Omental fat pad (tissue), 4 donors: ENCODE measurements around the gene PXDN. TPM values are rescaled to one million over a fixed set of nuclear protein-coding genes. Genes with fewer than 3 reads are reported as not detected.
A peak's percentile ranks its signal among the peaks of the same experiment; 100 is the strongest.

Experiments
- ATAC-seq: fragments of 150-250 bp; one replicate; pipeline ENCODE4 v1.9.1; 2016; ENCODE audit warnings: mild to moderate bottlenecking, moderate library complexity; ENCODE audit not compliant: low FRiP score
- DNase-seq: peaks from one replicate; pipeline ENCODE4 v3.0.0-alpha.2; 2019; ENCODE audit warnings: low spot score
- CTCF ChIP-seq, 3 donors: fragments of 450-650 bp; IDR thresholded peaks; one replicate each; pipeline ENCODE4 v1.5.1; 2016 to 2017; ENCODE audit warnings: antibody characterized with exemption in 3 of 3, mild to moderate bottlenecking in 3 of 3, moderate library complexity in 2 of 3
- total RNA-seq, 4 donors: library from RNA; depleted of rRNA; stranded (reverse); fragments of >200 nt; gene quantifications; one replicate each; pipeline ENCODE4 v1.1.0, GENCODE V29; 2016

The PXDN gene
- total RNA-seq, 4 donors from 2014 or later: 81.2 to 228 (median 112) TPM

GRCh38 chr2:1742681-1743395 lies 1.5 kb downstream of the PXDN start:
- no peak for TF ChIP-seq CTCF (IDR thresholded peaks at IDR 0.05)
- peak; percentile 26 for DNase-seq
- ATAC-seq: peak; percentile 71

GRCh38 chr2:1742301-1742680 lies 2.0 kb downstream of the PXDN start:
- DNase-seq: peak; percentile 21
- TF ChIP-seq CTCF (IDR thresholded peaks at IDR 0.05): no peak
- no peak for ATAC-seq

GRCh38 chr2:1741851-1742250 lies 2.5 kb downstream of the PXDN start:
- TF ChIP-seq CTCF (IDR thresholded peaks at IDR 0.05): no peak

GRCh38 chr2:1740716-1741589 lies 3.4 kb downstream of the PXDN start:
- no peak for TF ChIP-seq CTCF (IDR thresholded peaks at IDR 0.05)
- ATAC-seq (no peak), DNase-seq (peak; percentile 16)

More at GRCh38 chr2:1741851-1742250, 2.5 kb downstream of the PXDN start:
- ATAC-seq: no peak
- DNase-seq: no peak

- peak; percentile 21 for DNase-seq
- no peak for ATAC-seq
- no peak for TF ChIP-seq CTCF (IDR thresholded peaks at IDR 0.05)
Measured at GRCh38 chr2:1739961-1740715, 4.2 kb downstream of the PXDN start.

GRCh38 chr2:1739322-1739957 lies 4.9 kb downstream of the PXDN start:
- ATAC-seq: no peak
- no peak for TF ChIP-seq CTCF (IDR thresholded peaks at IDR 0.05)
- no peak for DNase-seq
